Naive B cell (primary cell): ENCODE measurements around the gene RYR3. TPM values are rescaled to one million over a fixed set of nuclear protein-coding genes. Genes with fewer than 3 reads are reported as not detected.

Experiments
- ATAC-seq, 2 donors: fragments of 150-1000 bp; cut with Tn5 transposase; 2 replicates each; pipeline ENCODE4 v1.10.0; 2021; ENCODE audit warnings: low read depth in 2 of 2, mild to moderate bottlenecking in 2 of 2, moderate library complexity in 2 of 2
- DNase-seq: peaks from one replicate; pipeline ENCODE4 v3.0.0; 2022
- H3K27ac Mint-ChIP-seq, 6 donors: one replicate each; pipeline ENCODE4 v1.8.0; 2020 to 2022; ENCODE audit warnings: mild to moderate bottlenecking in 6 of 6, mixed read lengths in 6 of 6, moderate library complexity in 5 of 6, inconsistent platforms in 2 of 6
- H3K27me3 Mint-ChIP-seq, 3 donors: one replicate each; pipeline ENCODE4 v1.8.0; 2021 to 2022; ENCODE audit warnings: mixed read lengths in 3 of 3, mild to moderate bottlenecking in 1 of 3
- H3K36me3 Mint-ChIP-seq, 2 donors: one replicate each; pipeline ENCODE4 v1.8.0; 2020 to 2022; ENCODE audit warnings: mixed read lengths in 2 of 2, inconsistent platforms in 1 of 2, mild to moderate bottlenecking in 1 of 2
- H3K4me1 Mint-ChIP-seq, 3 donors: one replicate each; pipeline ENCODE4 v1.8.0; 2020 to 2022; ENCODE audit warnings: mixed read lengths in 3 of 3, inconsistent platforms in 1 of 3, mild to moderate bottlenecking in 1 of 3, moderate library complexity in 1 of 3
- H3K4me3 Mint-ChIP-seq, 8 donors: one replicate each; pipeline ENCODE4 v1.8.0; 2020 to 2022; ENCODE audit warnings: mild to moderate bottlenecking in 8 of 8, mixed read lengths in 8 of 8, moderate library complexity in 8 of 8, inconsistent platforms in 2 of 8
- H3K9me3 Mint-ChIP-seq, 7 donors: one replicate each; pipeline ENCODE4 v1.8.0; 2020 to 2022; ENCODE audit warnings: mixed read lengths in 7 of 7, mild to moderate bottlenecking in 5 of 7, inconsistent platforms in 2 of 7, moderate library complexity in 1 of 7
- polyA plus RNA-seq, 6 donors: library from polyadenylated mRNA; unstranded; fragments of 300-500 nt; fragmentation: Illumina TruSeq; gene quantifications; one replicate each; pipeline ENCODE4 v1.2.3, GENCODE V29; 2021; ENCODE audit warnings: low read depth in 6 of 6

The RYR3 gene
- polyA plus RNA-seq, 6 donors from 2014 or later: 0.14 to 0.86 (median 0.23) TPM

DNA sequence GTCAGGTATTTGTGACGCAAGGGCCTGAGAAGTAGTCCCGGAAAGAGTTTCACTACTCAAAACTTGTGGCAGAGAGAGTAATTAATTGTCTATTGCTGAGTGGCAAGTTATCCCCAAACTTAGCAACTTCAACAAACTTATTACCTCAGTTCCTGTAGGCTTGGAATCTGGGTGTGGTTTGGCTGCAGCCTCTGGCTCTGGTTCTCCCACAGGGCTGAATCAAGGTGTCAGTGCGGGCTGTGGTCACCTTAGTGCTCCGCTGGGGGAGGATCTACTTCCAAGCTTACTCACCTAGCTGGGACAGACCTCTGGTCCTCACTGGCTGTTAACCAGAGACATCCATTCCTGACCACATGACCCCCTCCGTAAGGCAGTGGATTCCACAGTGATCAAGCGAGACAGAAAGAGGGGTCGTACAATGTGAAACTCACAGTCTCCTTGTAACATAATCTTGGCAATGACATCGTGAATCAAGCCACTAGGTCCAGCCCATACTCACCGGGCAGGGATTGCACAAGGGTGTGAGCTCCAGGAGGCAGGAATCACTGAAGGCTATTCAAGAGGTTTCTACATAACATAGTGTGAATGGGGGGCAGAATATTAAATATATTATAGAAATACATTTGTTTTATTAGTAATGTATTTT is 138.3 kb downstream of the RYR3 start:
- ATAC-seq: no peak
- Mint-ChIP-seq H3K4me3 (no peak overlapping the region), H3K36me3 (no peaks in the 10 kb centered on the region), H3K27me3 (peaks cover 18 to 31% (median 25%) of the 10 kb centered on the region in 3 donors), H3K27ac (no peak overlapping the region), H3K9me3 (peaks cover 0 to 5% (median 0%) of the 10 kb centered on the region in 7 donors), H3K4me1 (no peaks in the 10 kb centered on the region)
- no peak for DNase-seq

DNA sequence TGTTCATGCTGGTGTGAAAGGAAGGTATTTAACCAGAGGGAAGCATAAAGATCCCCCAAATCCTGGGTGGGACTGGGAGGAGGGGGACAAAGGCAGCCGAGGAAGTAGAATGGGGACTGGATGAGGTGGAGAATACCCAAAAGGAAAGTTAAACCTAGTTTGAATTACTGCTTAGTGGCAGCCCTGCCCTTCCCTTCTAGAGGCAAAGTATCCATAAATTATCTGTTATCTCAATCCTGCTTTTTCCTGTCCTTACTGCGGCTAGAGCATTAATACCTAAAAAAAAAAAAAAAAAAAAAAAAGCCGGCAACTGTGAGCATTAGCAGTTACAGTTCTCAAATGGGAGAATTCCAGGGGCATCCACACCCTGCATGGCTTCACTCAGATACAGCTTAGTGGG is 139.0 kb downstream of the RYR3 start:
- Mint-ChIP-seq H3K4me3 (no peak overlapping the region), H3K4me1 (no peaks in the 10 kb centered on the region), H3K27me3 (peaks cover 18 to 31% (median 23%) of the 10 kb centered on the region in 3 donors), H3K27ac (no peak overlapping the region), H3K9me3 (peaks cover 0 to 5% (median 0%) of the 10 kb centered on the region in 7 donors), H3K36me3 (no peaks in the 10 kb centered on the region)
- no peak for ATAC-seq
- no peak for DNase-seq

DNA sequence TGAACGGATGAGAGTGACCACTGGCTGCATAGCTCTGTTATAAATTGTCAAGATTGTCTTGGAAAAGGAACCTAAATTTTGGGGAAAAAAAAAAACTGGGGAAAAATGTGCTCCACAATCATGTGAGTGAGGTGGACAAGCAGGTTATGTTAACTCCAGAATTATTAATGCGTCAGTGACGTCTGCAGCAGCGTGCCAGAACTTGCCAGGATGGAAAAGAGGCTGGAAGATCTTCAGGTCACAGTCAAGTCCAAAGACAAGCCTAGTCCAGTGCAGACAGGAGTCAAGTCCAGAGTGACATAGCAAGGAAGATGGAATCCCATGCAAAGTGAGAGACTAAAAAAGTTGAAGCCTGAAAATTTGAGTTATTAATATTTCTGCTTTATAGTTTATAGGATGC is 140.6 kb downstream of the RYR3 start:
- H3K4me1 Mint-ChIP-seq: no peaks in the 10 kb centered on the region

DNA sequence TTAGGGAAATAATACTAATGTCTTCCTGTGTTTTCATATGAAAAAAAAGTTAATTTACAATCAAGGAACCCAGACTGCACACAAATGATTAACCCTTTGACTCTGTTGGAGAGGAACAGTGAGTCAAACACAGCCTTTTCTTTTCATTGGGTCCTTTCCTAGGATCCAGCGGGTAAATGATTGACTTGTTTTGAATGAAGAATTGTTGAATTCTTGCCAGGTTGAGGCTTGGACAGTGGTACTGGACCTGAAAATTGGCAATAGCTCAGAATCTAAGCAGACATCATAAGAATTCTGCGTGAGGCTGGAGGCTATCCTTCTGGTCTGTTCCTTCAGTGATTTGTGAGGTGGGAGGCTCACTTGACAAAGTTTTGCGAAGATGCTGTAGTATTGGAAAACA is 143.0 kb downstream of the RYR3 start:
- no peak overlapping the region for H3K27ac Mint-ChIP-seq
- H3K4me3 Mint-ChIP-seq: no peak overlapping the region
- peaks cover under 1 to 8% (median 7%) of the 10 kb centered on the region in 3 donors for H3K27me3 Mint-ChIP-seq
- peaks cover 0 to 6% (median 0%) of the 10 kb centered on the region in 7 donors for H3K9me3 Mint-ChIP-seq
- H3K36me3 Mint-ChIP-seq: no peaks in the 10 kb centered on the region
- H3K4me1 Mint-ChIP-seq: no peaks in the 10 kb centered on the region
- DNase-seq (no peak), ATAC-seq (no peak)

More for the DNA sequence above, 140.6 kb downstream of the RYR3 start:
- H3K27me3 Mint-ChIP-seq: peaks cover 13 to 26% (median 16%) of the 10 kb centered on the region in 3 donors
- H3K4me3 Mint-ChIP-seq: no peak overlapping the region
- peaks cover 0 to 5% (median 0%) of the 10 kb centered on the region in 7 donors for H3K9me3 Mint-ChIP-seq
- no peak for DNase-seq
- ATAC-seq: no peak
- no peaks in the 10 kb centered on the region for H3K36me3 Mint-ChIP-seq
- H3K27ac Mint-ChIP-seq: no peak overlapping the region

DNA sequence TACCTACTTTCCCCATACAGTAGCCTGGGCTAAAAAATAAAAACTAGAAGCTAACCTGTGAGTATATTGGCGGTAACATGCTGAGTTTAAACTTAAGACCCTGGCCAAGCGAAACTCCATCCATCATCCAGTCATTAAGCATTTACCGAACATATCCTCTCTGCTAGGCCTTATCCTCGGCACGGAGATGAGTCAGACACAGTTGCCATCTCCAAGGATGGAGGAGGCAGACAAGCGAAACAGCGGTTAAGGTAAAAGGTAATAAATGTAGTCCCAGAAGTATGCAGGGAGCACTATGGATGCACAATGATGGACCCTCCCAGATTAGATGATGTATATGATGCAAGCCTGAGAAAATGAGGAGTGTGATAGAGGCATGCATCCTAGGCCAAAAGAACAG is 143.6 kb downstream of the RYR3 start:
- ATAC-seq (no peak), DNase-seq (no peak)
- Mint-ChIP-seq H3K27me3 (peaks cover 0 to 5% (median 5%) of the 10 kb centered on the region in 3 donors), H3K4me3 (no peak overlapping the region), H3K9me3 (peaks cover 0 to 6% (median 0%) of the 10 kb centered on the region in 7 donors), H3K27ac (no peak overlapping the region), H3K4me1 (no peaks in the 10 kb centered on the region), H3K36me3 (no peaks in the 10 kb centered on the region)

DNA sequence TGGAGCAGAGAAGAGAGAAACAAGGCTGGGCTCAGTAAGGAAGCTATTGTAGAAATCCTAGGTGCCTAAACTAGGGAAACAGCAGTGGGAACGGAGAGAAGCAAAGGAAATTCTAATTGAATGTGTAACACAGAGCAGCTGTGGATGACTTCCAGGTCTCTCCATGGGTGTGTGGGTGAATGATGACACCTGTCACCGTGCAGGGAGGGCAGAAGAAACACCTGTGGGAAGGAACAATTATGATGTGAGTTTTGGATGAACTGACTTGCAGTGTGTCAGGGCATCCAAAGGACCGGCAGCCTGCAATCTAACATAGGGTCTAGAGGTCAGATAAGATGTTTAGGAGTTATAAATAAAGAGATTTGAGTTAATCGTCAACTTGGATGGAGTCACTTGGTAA is 144.2 kb downstream of the RYR3 start:
- Mint-ChIP-seq H3K36me3 (no peaks in the 10 kb centered on the region), H3K27me3 (peaks cover 0 to 5% (median 0%) of the 10 kb centered on the region in 3 donors), H3K4me1 (no peaks in the 10 kb centered on the region), H3K27ac (no peak overlapping the region), H3K9me3 (peaks cover 0 to 5% (median 0%) of the 10 kb centered on the region in 7 donors), H3K4me3 (no peak overlapping the region)
- ATAC-seq: no peak
- DNase-seq: no peak

DNA sequence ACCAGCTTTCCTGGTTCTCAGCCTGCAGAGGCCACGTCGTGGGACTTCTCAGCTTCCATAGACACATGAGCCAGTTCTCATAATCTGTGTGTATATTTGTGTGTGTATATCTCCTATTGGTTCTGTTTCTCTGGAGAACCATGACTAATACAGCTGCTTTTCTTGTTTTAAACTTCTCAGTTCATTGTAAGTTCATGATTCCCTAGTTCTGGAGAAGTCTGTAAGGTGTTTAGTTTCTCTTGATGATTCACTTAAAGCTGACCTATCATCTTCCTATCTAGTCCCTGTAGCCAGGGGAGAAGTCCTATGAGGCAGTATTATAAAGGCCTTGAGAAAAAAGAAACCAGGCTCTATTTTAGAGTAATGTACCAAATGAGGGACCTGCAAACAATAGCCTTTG is 147.7 kb downstream of the RYR3 start:
- Mint-ChIP-seq H3K4me3 (no peak overlapping the region), H3K9me3 (peaks cover 0 to 5% (median 0%) of the 10 kb centered on the region in 7 donors), H3K4me1 (no peaks in the 10 kb centered on the region), H3K27ac (no peak overlapping the region), H3K27me3 (no peaks in the 10 kb centered on the region), H3K36me3 (no peaks in the 10 kb centered on the region)
- no peak for DNase-seq
- no peak for ATAC-seq

DNA sequence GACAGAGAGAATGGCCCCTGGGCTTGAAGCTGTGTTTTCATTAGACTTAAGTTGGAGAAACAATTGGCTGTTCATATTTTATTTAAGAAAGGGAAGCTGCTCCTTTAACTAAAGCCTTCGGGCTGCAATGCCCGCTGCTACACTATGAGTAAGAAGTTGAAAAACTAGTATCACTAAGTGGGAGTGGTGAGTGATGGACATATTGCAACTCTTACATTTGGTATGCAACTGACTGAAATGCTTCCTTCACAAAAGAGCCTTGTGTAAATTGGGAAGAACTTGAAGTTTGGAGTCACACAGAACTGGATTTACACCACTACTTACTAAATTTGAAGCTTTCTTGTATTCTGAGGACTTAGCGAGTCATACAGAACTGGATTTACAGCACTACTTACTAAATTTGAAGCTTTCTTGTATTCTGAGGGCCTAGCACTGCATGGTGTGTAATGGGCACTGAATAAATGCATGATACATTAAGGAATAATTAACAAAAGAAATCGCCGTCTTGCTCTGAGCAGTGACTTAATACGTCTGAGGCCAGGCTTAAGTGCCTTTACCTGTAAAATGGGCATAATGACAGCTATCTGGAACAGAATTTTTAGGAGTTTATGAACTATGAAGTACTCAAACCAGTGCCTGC is 149.5 kb downstream of the RYR3 start:
- Mint-ChIP-seq H3K4me1 (no peaks in the 10 kb centered on the region), H3K27me3 (no peaks in the 10 kb centered on the region), H3K36me3 (no peaks in the 10 kb centered on the region), H3K4me3 (no peak overlapping the region), H3K27ac (no peak overlapping the region), H3K9me3 (peaks cover 0 to 5% (median 0%) of the 10 kb centered on the region in 7 donors)
- DNase-seq (no peak), ATAC-seq (no peak)

DNA sequence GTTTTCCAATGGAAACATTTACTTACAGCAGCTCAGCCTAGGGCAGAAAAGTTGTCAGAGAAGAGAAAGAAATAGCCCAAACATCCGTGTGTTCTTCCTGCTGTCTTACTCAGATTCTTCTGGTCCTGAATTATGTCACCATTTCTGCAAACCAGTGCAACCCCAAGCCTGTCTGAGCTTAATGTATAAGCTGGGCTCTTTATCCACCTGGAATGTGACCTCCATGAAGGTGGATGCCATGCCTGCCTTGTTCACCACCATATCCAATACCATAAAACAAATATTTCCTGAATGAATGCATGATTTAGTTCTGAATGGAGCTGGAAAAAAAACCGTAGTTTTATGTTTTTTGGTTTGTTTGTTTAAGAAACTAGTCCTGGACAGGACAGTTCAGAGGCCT is 150.9 kb downstream of the RYR3 start:
- Mint-ChIP-seq H3K27ac (no peak overlapping the region), H3K9me3 (peaks cover 0 to 11% (median 0%) of the 10 kb centered on the region in 7 donors), H3K4me3 (no peak overlapping the region), H3K36me3 (no peaks in the 10 kb centered on the region), H3K4me1 (no peaks in the 10 kb centered on the region), H3K27me3 (peaks cover 0 to 5% (median 0%) of the 10 kb centered on the region in 3 donors)
- DNase-seq (no peak), ATAC-seq (no peak)

DNA sequence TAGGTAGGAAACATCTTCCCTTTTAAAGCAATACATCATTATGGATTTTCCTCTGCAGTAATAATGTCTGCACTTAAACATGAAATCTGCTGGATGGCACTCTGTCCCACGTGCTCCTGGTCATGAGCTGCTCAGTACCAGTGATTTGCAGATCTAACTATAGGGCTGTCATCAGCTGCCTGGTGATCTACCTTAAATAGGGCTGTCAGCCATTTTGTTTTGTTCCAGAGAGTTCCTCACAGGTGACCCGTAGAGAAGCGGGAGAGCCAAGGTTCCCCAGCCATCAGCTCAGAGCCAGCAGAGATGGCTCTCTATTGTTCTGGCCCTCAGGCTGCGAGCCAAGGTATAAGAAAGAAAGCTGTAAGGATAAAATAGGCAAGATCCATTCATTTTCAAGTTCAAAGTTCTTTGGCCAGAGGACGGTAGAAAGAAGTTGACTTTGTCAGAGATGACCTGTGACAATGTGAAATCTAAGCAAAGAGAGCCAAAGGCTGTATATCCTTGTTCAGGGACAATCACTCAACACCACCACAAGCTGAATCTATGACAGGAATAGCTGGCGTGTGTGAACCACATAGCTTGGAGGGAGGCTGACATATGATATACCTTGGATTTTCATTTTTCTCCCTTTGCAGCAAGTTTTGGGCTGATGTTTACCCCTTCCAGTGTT is 156.5 kb downstream of the RYR3 start:
- no peak for ATAC-seq
- Mint-ChIP-seq H3K36me3 (no peaks in the 10 kb centered on the region), H3K4me1 (no peaks in the 10 kb centered on the region), H3K27me3 (peaks cover 0 to 5% (median 0%) of the 10 kb centered on the region in 3 donors), H3K4me3 (no peak overlapping the region), H3K27ac (no peak overlapping the region), H3K9me3 (peaks cover 0 to 8% (median 0%) of the 10 kb centered on the region in 7 donors)
- DNase-seq: no peak

DNA sequence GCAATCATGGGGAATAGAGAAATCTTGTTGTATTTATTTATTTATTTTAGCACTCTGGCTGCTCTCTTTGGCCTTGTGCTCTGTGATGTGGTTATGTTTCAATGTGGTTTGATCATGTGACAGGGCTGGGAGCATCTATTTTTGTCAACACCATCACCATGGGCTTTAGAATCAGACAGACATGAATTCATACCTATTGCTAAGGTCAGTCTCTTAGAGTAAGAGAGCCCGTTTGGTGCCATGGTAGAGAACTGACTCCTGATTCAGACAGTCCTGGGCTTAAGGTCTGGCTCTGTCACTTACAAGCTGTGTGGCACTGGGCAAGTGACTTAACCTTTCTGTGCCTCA is 157.0 kb downstream of the RYR3 start:
- no peaks in the 10 kb centered on the region for H3K36me3 Mint-ChIP-seq
- H3K4me3 Mint-ChIP-seq: no peak overlapping the region
- ATAC-seq (no peak), DNase-seq (no peak)
- no peaks in the 10 kb centered on the region for H3K4me1 Mint-ChIP-seq
- H3K9me3 Mint-ChIP-seq: peaks cover 0 to 8% (median 0%) of the 10 kb centered on the region in 7 donors
- H3K27me3 Mint-ChIP-seq: peaks cover 0 to 5% (median 0%) of the 10 kb centered on the region in 3 donors
- H3K27ac Mint-ChIP-seq: no peak overlapping the region

DNA sequence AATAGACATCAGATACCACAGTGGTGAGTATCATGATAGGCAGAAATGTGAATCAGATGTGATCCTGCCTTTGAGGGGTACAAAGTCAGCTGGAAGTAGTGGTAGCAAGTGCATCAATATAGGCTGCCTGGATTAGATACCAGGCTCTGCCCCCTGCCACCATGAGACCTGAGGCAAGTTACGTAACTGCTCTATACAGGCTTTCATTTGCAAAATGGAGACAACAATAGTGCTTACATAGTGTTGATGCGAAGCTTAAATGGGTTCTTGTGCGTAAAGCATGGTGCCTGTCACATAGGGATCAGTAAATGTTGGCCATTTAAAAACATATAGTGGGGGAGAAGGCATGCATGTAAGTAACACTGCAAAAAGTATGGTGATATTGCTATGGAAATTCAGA is 158.0 kb downstream of the RYR3 start:
- H3K27me3 Mint-ChIP-seq: peaks cover 0 to 5% (median 0%) of the 10 kb centered on the region in 3 donors
- no peak overlapping the region for H3K27ac Mint-ChIP-seq
- ATAC-seq (no peak), DNase-seq (no peak)
- no peaks in the 10 kb centered on the region for H3K36me3 Mint-ChIP-seq
- H3K4me1 Mint-ChIP-seq: no peaks in the 10 kb centered on the region
- H3K9me3 Mint-ChIP-seq: peaks cover 0 to 8% (median 0%) of the 10 kb centered on the region in 7 donors
- H3K4me3 Mint-ChIP-seq: no peak overlapping the region

DNA sequence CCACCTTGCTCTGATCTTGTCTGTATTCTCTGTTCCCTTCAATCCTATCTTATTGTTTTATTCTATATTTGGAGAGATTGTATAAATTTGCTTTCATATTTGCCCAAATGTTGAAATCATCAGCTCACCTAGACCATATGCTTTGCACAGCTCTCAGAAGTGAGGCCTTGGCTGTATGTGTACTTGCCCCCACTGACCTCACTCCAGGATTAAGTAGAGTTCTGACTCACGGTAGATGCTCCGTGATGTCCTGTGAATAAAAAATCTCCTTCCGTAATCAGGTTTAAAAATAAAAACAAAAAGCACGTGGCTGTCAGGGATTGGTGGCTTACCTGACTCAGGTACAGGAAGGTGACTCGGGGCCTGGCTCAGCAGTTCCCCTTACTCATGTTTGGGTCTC is 162.2 kb downstream of the RYR3 start:
- H3K27me3 Mint-ChIP-seq: no peaks in the 10 kb centered on the region
- no peak overlapping the region for H3K4me3 Mint-ChIP-seq
- H3K36me3 Mint-ChIP-seq: no peaks in the 10 kb centered on the region

DNA sequence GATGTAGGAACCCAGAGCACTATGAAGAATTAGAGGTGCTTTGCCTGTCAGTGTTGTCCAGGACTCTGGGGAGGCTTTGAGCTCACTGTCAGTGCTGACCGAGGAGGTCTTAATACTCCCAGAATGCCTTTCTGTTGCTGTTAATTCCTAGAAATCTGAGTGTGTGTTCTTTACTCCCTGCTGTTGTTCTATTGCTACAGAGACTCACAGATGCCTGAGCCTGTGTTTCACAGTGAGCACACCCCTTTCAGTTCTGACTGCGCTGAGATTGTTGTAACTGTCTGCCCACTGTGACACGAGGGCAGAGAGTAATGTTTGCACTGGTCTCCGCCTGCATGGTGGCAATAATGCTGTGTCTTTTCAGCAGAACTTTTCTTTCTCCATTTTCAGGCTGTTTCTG is 162.9 kb downstream of the RYR3 start:
- Mint-ChIP-seq H3K36me3 (no peaks in the 10 kb centered on the region), H3K27ac (no peak overlapping the region), H3K4me1 (no peaks in the 10 kb centered on the region)

More for the DNA sequence above, 162.2 kb downstream of the RYR3 start:
- ATAC-seq (no peak), DNase-seq (no peak)
- H3K4me1 Mint-ChIP-seq: no peaks in the 10 kb centered on the region
- peaks cover 0 to 4% (median 1%) of the 10 kb centered on the region in 7 donors for H3K9me3 Mint-ChIP-seq
- peak overlapping the region in 1 of 6 donors; percentile 88 for H3K27ac Mint-ChIP-seq

More for the DNA sequence above, 162.9 kb downstream of the RYR3 start:
- DNase-seq: no peak
- Mint-ChIP-seq H3K4me3 (no peak overlapping the region), H3K27me3 (no peaks in the 10 kb centered on the region), H3K9me3 (peaks cover 0 to 4% (median 1%) of the 10 kb centered on the region in 7 donors)
- ATAC-seq: no peak
